CD14-positive monocyte (primary cell): Measurements from ENCODE around the gene CECR2. TPM values are rescaled to one million over a fixed set of nuclear protein-coding genes. Genes with fewer than 3 reads are reported as not detected.

Experiments
- DNase-seq, 3 donors: peaks; one replicate each; pipeline ENCODE4 v3.0.0-alpha.2; 2011 to 2022
- H2AFZ ChIP-seq: 2 replicates; pipeline ENCODE4 v1.6.0; 2012; ENCODE audit warnings: mild to moderate bottlenecking, low read depth, low read length, inconsistent platforms; ENCODE audit not compliant: insufficient read depth, poor library complexity, severe bottlenecking
- H3K27ac ChIP-seq, 2 donors: 1 replicate in 1 of 2; 2 replicates in 1 of 2; pipeline ENCODE4 v1.5.1; 2012 to 2013; ENCODE audit warnings: low read length in 2 of 2, control low read depth in 1 of 2, inconsistent platforms in 1 of 2, low read depth in 1 of 2, mild to moderate bottlenecking in 1 of 2
- H3K27me3 ChIP-seq, 2 donors: one replicate each; pipeline versions ENCODE4 v1.6.0 to v1.6.1; 2011 to 2013; ENCODE audit warnings: low read length in 2 of 2; ENCODE audit not compliant: control insufficient read depth in 2 of 2, insufficient read depth in 2 of 2
- H3K36me3 ChIP-seq, 2 donors: replicated peaks in 1 of 2; 1 replicate in 1 of 2; 2 replicates in 1 of 2; pipeline versions ENCODE4 v1.5.1 to v1.6.1; 2012 to 2013; ENCODE audit warnings: low read length in 2 of 2, control low read depth in 1 of 2, inconsistent platforms in 1 of 2, mild to moderate bottlenecking in 1 of 2; ENCODE audit not compliant: insufficient read depth in 2 of 2, control insufficient read depth in 1 of 2
- H3K4me1 ChIP-seq, 2 donors: 1 replicate in 1 of 2; 2 replicates in 1 of 2; pipeline versions ENCODE4 v1.5.1 to v1.6.1; 2012 to 2013; ENCODE audit warnings: low read length in 2 of 2, control low read depth in 1 of 2, inconsistent platforms in 1 of 2, mild to moderate bottlenecking in 1 of 2, moderate library complexity in 1 of 2; ENCODE audit not compliant: insufficient read depth in 2 of 2, control insufficient read depth in 1 of 2
- H3K4me2 ChIP-seq: replicated peaks from 2 replicates; pipeline ENCODE3; 2012; ENCODE audit warnings: low read length, moderate library complexity, mild to moderate bottlenecking; ENCODE audit not compliant: poor library complexity, severe bottlenecking; ENCODE audit errors: extremely low read depth
- H3K4me3 ChIP-seq, 3 experiments: fragments of 200-600 bp in 1 of 3; sonication (generic) in 1 of 3; replicated peaks in 1 of 3; 1 replicate in 2 of 3; 2 replicates in 1 of 3; pipeline ENCODE4 v1.5.1; 2011 to 2013; ENCODE audit warnings: low read length in 3 of 3, mild to moderate bottlenecking in 3 of 3, control low read depth in 2 of 3, low read depth in 2 of 3, inconsistent platforms in 1 of 3, moderate library complexity in 1 of 3
- H3K79me2 ChIP-seq: 2 replicates; pipeline ENCODE4 v1.6.0; 2012; ENCODE audit warnings: mild to moderate bottlenecking, control low read depth, inconsistent platforms, low read length, moderate library complexity; ENCODE audit not compliant: insufficient read depth
- H3K9ac ChIP-seq: 2 replicates; pipeline ENCODE4 v1.6.0; 2017; ENCODE audit warnings: low read length, mild to moderate bottlenecking; ENCODE audit not compliant: insufficient read depth, poor library complexity, severe bottlenecking
- H3K9me3 ChIP-seq, 2 donors: replicated peaks in 1 of 2; 1 replicate in 1 of 2; 2 replicates in 1 of 2; pipeline versions ENCODE4 v1.5.1 to v1.6.1; 2012 to 2013; ENCODE audit warnings: low read length in 2 of 2, control low read depth in 1 of 2; ENCODE audit not compliant: control insufficient read depth in 1 of 2, insufficient read depth in 1 of 2
- H4K20me1 ChIP-seq: 2 replicates; pipeline ENCODE4 v1.6.0; 2012; ENCODE audit warnings: mild to moderate bottlenecking, low read length, control low read depth, moderate library complexity; ENCODE audit not compliant: insufficient read depth
- H3K27ac Mint-ChIP-seq, 7 donors: one replicate each; pipeline ENCODE4 v1.8.0; 2020; ENCODE audit warnings: mild to moderate bottlenecking in 7 of 7, mixed read lengths in 7 of 7, moderate library complexity in 6 of 7, inconsistent platforms in 2 of 7
- H3K27me3 Mint-ChIP-seq, 3 donors: one replicate each; pipeline ENCODE4 v1.8.0; 2021 to 2022; ENCODE audit warnings: low read depth in 3 of 3, mild to moderate bottlenecking in 3 of 3, mixed read lengths in 3 of 3, moderate library complexity in 3 of 3, inconsistent platforms in 1 of 3
- H3K36me3 Mint-ChIP-seq, 2 donors: one replicate each; pipeline ENCODE4 v1.8.0; 2020; ENCODE audit warnings: mixed read lengths in 2 of 2, inconsistent platforms in 1 of 2, mild to moderate bottlenecking in 1 of 2
- H3K4me1 Mint-ChIP-seq: one replicate; pipeline ENCODE4 v1.8.0; 2020; ENCODE audit warnings: mild to moderate bottlenecking, mixed read lengths
- H3K4me3 Mint-ChIP-seq, 2 donors: one replicate each; pipeline ENCODE4 v1.8.0; 2020; ENCODE audit warnings: mild to moderate bottlenecking in 2 of 2, mixed read lengths in 2 of 2, moderate library complexity in 1 of 2
- H3K9me3 Mint-ChIP-seq, 7 donors: one replicate each; pipeline ENCODE4 v1.8.0; 2020 to 2022; ENCODE audit warnings: mixed read lengths in 7 of 7, mild to moderate bottlenecking in 6 of 7, moderate library complexity in 6 of 7, inconsistent platforms in 2 of 7
- CTCF ChIP-seq: fragments of 200-600 bp; IDR thresholded peaks from one replicate; pipeline ENCODE4 v1.8.0; 2022; ENCODE audit warnings: antibody characterized with exemption, mild to moderate bottlenecking
- WGBS: methylation state at CpG from one replicate; pipeline ENCODE4 v1.1.5; 2013; ENCODE audit warnings: missing lambda C conversion rate; ENCODE audit not compliant: insufficient coverage; 5-methylcytosine and 5-hydroxymethylcytosine counted together
- intact Hi-C, 2 donors: fragments of 100-400 bp; cut with micrococcal nuclease; formaldehyde crosslinking; loops; one replicate each; pipeline versions ENCODE4 v1.15.0 to v1.15.1; 2023
- polyA plus RNA-seq, 3 donors: library from polyadenylated mRNA; depleted of rRNA in 1 of 3; unstranded in 2 of 3; stranded (reverse) in 1 of 3; fragments of 300-500 nt in 2 of 3; fragments of >200 nt in 1 of 3; fragmentation: Illumina TruSeq in 2 of 3; gene quantifications; 1 replicate in 2 of 3; 2 replicates in 1 of 3; pipeline ENCODE4 v1.2.3, GENCODE V29; 2012 to 2021

The CECR2 gene
- polyA plus RNA-seq, 3 donors, result 0.02 to 0.29 (median 0.24) TPM

DNA sequence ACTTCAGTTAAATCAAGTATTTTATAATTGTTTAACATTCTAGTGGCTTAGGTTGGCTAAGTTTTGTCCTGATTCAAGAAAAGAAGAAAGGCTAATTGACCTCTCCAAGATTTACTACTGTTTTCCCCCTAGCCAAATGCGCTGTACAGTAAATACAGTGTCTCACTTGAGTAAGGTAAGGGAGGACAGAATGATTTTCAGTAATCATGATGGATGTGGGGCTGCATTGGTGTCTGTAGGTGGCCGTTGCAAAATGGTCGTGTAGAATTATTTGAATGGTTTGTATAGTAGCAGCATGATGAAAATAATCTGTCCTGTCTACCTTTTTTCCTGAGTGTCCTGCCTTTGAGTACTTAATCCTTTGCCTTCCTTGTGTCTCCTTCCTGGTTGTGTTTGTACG, 4.6 kb downstream of the CECR2 start:
- WGBS, result 100% methylated on average over 2 of the region's 4 CpGs
- Histone ChIP-seq H3K9me3 (peaks cover 0 to 15% of the 10 kb centered on the region in 2 donors), H3K4me1 (peaks cover 5 to 16% of the 10 kb centered on the region in 2 donors), H3K27ac (no peak overlapping the region), H2AFZ (no peak overlapping the region), H4K20me1 (no peaks in the 10 kb centered on the region), H3K4me2 (no peak overlapping the region), H3K36me3 (no peaks in the 10 kb centered on the region), H3K9ac (no peak overlapping the region), H3K4me3 (no peak overlapping the region), H3K27me3 (peaks cover 43 to 54% of the 10 kb centered on the region in 2 donors), H3K79me2 (no peaks in the 10 kb centered on the region)
- Mint-ChIP-seq H3K27me3 (peaks cover 56 to 72% (median 58%) of the 10 kb centered on the region in 3 donors), H3K4me1 (peaks cover 9% of the 10 kb centered on the region), H3K36me3 (no peaks in the 10 kb centered on the region), H3K27ac (no peak overlapping the region), H3K9me3 (peaks cover 0 to 7% (median 4%) of the 10 kb centered on the region in 7 donors), H3K4me3 (peak overlapping the region in 1 of 2 donors; percentile 36)
- DNase-seq, result no peak
- intact Hi-C loops, result no loop called here
- TF ChIP-seq CTCF, result no peak

DNA sequence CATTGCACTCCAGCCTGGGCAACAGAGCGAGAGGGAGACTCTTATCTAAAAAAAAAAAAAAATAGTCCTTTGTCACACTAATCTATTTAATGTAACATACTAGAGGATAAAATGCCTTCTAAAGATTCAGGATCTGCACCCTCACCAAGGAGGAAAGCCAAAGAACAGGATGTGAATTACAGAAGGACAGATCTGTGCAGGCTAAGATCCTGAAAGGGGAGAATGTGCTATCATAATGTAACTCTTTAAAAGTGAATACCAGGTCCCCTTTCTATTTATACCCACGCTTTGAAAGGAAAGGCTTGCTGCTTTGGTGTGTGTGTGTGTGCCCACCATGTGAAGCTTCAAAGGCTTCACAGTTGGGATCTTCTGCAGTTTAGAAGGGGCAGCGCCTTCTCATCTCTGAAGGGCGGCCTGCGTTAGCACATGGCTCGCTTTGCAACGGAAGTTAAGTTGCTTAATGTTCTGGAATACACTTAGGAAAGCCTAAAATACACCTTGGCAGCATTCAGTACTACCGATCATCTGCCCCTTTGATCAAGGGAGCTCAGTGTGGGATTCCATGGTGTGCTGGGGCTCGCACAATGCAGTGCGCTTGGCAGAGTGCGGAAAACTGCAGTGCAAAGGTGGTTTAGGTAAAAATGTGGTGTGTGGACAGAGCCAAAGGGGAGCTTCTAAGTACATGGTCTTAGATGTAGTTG, 6.8 kb downstream of the CECR2 start:
- H3K36me3 ChIP-seq, result no peaks in the 10 kb centered on the region
- TF ChIP-seq CTCF, result no peak
- Mint-ChIP-seq H3K4me1 (peaks cover 1% of the 10 kb centered on the region), H3K36me3 (no peaks in the 10 kb centered on the region), H3K4me3 (no peak overlapping the region), H3K27ac (no peak overlapping the region), H3K27me3 (peaks cover 47 to 66% (median 57%) of the 10 kb centered on the region in 3 donors), H3K9me3 (peaks cover 0 to 5% (median under 1%) of the 10 kb centered on the region in 7 donors)
- H3K79me2 ChIP-seq, result no peaks in the 10 kb centered on the region
- H3K27me3 ChIP-seq, result peaks cover 31 to 52% of the 10 kb centered on the region in 2 donors
- DNase-seq, result no peak
- intact Hi-C loops, result no loop called here
- 97% methylated on average over 4 of the region's 11 CpGs for WGBS
- no peak overlapping the region for H3K27ac ChIP-seq
- H3K9me3 ChIP-seq, result peaks cover 0 to 8% of the 10 kb centered on the region in 2 donors
- no peak overlapping the region for H3K9ac ChIP-seq
- no peak overlapping the region for H3K4me2 ChIP-seq
- no peaks in the 10 kb centered on the region for H4K20me1 ChIP-seq
- H3K4me3 ChIP-seq, result no peak overlapping the region
- no peaks in the 10 kb centered on the region for H3K4me1 ChIP-seq
- no peak overlapping the region for H2AFZ ChIP-seq
